NCI-H2107 (cell line): ENCODE measurements around the gene ADAM15.
A peak's percentile ranks its signal among the peaks of the same experiment; 100 is the strongest.

ENCODE experiments used
- DNase-seq: peaks from one replicate; lab custom pipeline; 2025; lab: John Stamatoyannopoulos, UW

The ADAM15 gene

DNA sequence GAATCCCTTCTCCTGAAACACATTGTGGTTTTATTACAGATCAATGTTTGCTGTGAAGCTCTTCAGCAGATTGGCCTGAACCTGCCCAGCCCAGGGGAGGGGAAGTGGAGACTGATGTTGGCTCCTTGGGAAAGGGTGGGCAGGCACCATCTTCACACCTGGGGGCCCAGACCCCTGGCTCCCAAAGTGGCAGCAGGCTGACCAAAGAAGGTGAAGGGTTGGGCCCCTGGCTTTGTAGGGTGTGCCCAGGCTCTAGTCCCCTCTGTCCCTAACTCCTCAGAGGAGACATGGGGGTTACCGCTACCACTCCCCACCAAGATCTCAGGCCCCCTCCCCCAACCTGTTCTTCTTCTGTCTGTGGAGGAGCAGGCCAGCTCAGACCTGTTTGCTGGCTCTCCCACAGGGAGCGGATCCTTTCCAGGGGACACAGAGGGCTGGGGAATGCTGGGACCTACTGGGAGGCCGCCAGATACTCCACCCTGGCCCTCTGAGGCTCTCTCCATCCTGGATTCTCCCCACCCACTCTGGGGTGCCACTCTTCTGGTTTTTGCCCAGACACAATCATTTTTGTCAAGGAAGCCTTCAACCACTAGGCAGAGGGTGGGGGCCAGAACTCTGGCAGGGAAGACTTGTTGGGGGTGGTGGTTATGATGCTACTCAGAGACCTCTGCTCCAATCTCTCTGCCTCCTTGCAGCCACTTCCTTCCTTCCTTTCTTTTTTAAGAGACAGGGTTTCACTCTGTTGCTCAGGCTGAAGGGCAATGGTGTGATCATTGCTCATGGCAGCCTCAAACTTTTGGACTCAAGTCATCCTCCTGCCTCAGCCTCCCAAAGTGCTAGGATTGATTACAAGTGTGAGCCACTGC, 22.5 kb downstream of the ADAM15 start:
- DNase-seq: no peak

DNA sequence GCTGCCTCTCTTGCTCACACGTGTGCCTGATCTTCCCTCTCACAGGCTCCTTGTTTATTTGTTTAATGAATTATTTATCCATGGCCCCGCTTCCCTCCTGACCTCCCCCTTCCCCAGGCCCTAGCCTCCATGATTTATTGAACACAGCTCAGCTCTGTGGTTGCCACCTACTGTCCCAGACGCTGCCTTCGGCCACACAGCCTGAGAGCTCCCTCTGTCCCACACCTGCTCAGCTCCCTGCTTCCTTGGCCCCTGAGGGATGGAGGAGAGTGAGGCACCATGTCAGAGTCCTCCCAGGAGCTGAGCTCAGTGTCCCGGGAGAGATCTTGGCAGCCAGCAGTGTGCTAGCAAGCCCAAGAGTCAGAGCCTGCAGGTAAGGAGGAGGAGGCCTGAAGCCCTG, 24.4 kb downstream of the ADAM15 start:
- DNase-seq: no peak

DNA sequence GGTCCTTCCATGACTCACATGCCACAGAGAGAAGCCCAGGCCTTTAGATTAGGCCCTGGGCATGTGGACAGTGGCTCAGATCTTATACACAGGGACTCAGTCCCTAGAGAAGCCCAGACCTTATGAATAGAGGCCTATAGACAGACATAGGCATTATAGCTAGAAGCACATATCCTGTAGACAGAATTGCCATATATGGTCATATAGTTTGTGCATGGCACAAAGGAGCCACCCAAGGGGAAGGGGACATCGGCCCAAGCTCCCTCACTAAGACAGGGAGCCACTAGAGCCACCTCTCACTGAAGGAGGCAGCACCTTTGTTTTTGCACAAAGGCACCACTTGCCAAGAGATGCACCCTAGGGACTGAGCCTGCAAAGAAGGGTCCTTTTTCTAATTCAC, 25.3 kb downstream of the ADAM15 start:
- DNase-seq: no peak

DNA sequence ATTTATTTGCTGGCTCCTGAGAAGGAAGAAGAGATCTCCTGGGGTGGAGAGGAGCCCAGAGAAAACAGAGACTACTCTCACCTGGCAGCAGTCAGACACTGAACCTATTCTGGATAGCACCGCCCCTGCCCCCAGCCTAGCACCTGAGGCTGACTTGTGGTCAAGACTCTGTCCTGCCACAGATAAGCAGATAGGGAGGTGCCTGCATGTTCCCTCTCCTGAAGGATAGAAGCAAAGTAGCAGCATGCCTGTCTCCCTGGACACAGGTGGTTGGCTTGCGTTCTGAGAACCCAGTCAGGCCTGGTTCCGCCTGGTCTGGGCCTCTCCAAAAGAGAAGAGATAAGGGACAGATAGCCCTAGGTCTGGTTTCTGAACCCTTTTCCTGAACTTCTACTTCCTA, 26.2 kb downstream of the ADAM15 start:
- peak; percentile 28 for DNase-seq

DNA sequence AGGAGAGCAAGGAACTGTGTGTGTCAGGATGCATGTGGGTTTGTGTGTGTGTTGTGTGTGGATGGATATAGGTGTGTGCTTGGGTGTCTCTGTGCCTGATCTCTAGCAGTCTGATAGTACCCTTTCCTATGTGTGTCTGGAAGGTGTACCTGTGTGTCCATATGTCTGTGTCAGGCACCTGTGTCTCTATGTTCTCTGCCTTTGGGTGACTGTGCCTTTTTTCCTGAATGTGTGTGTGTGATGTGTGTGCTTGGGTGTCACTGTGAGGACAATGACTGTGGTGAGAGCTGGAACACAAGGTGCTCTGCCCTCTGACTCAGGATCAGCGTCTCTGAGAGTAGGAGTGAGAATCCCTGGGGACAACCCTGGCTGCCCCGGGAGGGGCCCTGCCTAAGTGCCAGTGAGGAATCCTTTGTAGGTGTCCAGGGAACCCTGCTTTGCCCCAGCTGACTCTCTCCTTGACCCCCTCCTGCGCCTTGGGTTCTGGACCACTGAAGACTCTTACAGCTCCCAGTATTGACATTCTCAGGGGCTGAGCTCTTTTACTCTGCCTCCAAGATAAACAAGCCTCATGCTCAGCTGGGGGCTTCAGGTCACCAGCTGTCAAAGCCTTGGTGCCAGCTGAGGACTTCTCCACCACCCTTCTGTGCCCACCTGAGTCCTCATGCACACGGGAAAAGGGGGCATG, 26.8 kb downstream of the ADAM15 start:
- DNase-seq: no peak

DNA sequence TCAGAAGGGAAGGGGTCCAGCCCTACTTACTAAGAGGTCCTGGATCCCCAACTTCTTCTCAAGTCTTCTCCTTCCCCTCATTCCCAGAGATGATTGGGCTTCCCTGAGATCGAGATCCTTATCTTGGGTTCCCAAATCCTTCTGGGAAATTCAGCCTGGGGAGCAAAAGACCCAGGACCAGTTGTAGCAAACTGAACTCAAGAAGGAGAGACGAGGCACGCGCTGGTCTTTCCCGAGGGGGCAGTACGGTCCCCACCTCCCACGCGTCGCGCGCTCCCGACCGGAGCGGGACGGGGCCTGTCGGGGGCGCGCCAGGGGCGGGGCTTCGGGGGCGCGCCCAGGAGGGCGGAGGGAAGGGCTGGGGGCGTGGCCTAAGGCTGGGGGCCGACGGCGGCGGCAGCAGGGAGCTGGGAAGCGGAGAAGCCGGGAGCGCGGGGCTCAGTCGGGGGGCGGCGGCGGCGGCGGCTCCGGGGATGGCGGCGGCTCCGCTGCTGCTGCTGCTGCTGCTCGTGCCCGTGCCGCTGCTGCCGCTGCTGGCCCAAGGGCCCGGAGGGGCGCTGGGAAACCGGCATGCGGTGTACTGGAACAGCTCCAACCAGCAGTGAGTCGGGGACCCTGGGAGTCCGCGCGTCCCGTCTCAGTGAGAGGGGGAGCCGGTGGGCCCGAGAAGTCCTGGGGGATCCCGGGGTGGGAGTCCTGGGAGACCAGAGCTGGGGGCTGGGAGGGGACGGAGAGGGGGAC, 27.5 kb downstream of the ADAM15 start, which contains the start of gene EFNA3:
Gene EFNA3, plus strand, starts transcription at position 369 of the 741 bp plus-strand sequence. Its CDS starts 105 bp downstream, at position 474.
- no peak for DNase-seq

DNA sequence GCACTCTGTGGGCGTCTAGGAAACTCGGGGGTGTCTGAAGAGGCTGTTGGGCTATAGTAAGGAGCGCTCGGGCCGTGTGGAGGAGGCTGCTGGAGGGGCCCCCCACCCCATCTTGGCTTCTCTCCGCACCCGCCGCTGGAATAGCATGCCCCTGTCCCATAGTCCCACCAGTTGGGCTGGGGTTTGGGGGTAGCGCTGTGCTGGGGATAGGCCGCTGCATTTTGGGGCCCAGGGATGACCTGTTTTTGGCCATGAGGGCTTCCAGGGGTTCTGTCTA, 28.0 kb downstream of the ADAM15 start:
- DNase-seq: no peak

DNA sequence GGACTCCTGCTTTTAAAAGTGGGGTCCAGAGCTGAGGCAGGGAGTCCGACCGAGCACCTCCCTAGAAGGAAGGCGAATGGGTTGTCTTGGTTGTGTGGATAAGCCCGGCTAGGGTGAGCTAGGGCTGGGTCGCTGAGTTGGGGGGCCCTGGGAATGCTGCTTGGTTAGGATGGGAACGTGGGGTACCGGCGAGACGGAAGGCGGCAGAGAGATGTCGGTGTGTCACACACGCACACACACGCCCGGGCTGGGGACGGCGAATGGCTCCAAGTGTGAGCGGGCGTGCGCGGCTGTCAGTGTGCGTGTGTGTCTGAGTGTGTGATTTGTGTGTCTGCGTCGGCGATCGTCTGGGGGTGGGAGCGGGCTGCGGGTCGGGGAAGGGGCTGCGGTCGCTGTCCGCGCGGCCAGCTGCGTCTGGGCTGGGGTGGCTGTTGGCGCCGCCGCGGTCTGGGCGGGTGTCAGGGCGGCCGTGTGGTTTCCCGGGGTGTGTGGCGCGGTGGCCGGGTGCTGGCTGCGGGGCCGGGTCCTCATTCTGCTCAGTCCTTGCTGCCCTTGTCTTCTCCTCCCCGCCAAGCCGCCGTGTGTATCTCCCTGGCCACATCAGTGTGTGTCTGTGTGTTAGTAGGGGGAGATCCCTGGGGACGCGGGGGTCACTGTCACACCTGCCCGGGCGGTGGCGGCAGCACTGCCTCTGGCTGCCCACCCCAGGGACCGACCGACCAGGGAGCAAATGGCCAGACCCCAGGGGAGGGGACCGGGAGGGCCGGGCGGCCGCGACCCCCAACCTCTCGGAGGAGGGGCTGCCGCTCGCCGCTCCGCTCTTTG, 28.6 kb downstream of the ADAM15 start:
- no peak for DNase-seq

DNA sequence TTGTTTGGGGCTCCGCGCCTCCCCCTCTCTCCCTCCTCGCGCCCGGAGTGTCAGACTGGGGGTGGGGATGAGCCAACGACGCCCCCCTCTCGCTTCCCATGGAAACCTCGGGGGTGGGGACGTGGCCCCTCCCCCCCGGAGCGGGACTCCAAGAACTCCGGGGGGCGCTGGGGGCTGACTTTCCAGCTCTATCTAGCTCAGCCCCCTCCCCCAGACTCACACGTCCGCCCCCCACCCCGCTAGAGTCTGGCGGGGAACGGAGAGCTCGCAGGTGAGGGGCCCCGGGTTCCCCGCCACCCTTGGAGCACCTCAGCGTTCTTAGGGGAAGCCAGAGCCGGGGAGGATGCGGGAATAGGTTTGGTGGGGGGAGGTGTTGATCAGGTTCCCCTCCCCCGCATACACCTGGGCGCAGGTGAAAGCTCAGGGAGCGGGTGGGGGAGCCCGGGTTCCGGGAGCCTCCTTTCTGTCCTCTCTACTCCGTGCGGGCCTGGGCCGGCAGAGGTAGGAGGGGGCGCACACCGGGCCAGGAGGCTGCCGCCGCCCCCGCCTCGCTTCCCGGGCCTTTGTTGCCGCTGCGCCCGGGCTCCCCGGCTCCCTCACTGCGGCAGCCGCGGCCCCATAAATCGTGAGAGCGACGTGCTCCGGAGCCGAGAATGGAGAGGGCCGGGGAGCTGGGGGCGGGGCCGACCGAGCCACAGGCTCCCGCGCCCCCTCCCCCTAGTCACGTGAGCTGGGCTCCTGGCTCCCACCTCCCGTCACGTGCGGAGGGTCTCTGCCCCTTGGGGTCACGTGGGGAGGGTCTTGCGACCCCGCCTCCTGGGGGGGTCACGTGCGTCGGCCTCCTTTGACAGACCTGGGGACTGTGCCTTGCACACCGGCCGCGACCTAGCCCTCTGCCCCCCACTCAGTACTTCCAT, 29.5 kb downstream of the ADAM15 start:
- peak; percentile 45 for DNase-seq

DNA sequence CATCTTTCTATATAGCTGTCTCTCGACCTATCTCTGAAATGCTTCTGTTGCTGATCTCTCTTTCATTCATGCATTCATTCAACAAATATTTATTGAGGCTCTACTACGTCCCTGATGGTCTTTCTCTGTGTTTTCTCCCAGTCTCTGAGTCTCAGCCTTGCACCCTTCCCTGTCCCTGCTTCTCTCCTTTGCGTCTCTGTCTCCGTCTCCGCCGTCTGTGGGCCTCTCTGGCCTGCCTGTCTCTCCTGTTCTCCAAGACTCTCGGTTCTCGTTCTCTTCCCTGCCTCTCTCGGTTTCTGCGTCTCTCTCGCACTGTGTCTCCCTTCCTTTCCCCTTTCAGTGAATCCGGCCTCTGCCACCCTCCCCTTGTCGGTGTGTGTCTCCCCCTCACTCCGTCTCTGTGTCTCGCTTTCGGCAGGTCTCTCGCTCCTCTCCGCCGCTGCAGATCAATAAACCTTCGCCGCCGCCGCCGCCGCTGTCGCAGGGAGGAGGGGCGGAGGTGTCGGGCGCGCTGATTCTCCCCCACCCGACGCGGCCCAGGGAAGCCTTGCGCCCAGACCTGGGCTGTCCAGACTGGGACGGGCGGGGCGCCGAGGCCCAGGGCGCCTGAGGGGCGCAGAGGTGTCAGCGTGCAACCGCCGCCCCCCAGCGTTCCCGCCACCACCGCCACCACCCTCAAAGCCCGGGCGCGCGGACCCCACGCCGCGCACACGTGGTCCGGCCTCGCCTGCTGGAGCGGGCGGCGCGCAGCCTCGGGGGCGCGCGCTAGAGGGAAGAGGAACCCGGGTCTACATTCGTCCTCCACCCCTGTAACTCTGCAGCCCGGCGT, 30.6 kb downstream of the ADAM15 start:
- no peak for DNase-seq

DNA sequence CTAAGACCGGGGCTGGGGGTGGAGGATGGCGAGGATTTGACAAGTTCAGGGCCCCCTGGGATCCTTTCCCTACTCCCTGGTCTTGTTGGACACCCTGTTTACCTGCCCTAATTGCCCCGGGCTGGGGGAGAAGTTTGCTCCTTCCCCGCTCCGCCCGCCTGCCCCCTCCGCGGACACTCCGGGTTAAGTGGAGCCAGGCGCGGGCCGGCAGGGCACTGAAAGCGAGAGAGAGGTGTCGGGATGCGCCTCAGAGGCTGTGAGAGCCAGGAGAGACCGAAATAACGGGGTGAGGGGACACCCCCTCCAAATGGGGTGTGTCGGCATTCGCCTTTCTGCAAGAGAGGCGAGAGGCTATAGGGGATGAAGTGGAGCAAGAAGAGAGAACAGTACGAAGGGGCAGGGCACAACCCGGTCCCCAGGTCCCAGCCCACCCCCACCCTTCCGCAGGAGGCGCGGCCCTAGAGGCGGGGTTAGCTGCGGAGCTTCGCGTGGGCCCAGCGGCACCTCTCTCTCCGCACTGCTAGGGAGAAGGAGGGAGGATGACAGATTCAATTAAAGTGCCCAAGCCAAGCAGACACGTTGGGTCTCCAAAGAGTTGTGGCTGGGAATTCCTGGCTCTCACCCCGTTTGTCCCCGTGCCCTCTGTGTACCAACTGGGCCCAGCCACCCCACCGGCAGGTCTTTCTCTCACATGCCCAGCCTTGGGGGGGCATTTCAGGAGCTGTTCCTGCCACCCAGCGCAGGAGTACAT, 31.4 kb downstream of the ADAM15 start:
- no peak for DNase-seq

DNA sequence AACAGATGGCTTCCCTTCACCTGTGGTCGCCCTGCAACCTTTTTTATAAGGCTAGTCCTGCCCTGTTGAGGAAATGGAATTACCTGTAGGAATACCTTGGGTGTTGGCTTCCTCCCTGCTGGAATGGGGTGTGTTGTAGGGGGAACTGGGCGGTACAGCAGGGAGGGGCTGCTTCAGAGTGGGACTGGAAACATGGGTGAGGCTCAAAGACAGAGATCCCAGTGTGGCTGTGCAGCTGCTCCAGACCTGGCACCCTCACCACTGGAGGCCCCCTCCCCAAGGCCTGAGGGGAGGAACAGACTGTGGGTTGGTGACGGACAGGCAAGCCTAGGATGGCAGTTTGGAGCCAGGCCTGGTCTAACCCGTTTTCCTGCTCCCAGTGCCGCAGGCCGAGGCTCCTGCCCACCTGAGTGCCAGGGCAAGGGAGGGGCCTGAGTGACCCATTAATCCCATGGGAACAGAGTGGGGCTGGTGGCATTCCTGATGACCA, 32.0 kb downstream of the ADAM15 start:
- DNase-seq: no peak

DNA sequence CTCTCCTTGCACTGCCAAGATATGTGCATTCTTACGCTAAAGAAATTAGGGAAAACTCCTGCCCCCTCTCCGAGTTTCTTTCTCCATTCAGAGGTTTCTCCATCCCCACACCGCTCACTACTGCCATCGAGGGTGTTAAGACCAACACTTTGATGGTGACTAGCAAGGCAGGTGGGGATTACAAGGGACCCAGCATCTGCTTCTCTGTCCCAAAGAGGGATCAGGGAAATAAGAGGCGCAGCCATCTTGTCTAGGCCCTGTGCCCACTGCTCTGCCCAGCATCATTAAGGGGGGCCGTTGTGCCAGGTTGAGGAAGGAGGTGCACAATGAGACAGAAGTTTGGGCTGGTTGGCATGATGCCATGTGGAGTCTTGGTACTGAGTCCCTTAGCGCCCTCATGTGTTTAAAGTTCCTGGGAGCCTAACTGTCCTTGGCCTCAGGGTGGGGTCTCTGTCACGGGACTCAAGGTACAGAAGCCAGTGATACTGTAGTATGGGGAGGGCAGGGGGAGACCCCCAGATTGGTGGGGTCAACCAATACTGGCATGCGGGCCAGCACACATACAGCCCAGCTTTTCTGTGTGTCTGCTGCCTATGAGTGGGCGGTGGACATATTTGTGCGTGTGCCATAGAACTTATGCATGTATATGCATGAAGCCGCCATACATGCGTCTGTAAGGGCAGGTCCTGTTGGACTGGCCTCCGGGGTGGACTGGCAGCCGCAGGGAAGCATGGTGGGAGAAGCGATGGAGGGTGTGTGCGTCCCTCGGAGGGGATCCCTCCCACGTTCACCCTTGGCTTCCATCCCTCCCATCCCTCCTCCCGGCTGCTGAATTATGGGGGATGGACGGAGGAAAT, 33.0 kb downstream of the ADAM15 start:
- DNase-seq: peak; percentile 49

DNA sequence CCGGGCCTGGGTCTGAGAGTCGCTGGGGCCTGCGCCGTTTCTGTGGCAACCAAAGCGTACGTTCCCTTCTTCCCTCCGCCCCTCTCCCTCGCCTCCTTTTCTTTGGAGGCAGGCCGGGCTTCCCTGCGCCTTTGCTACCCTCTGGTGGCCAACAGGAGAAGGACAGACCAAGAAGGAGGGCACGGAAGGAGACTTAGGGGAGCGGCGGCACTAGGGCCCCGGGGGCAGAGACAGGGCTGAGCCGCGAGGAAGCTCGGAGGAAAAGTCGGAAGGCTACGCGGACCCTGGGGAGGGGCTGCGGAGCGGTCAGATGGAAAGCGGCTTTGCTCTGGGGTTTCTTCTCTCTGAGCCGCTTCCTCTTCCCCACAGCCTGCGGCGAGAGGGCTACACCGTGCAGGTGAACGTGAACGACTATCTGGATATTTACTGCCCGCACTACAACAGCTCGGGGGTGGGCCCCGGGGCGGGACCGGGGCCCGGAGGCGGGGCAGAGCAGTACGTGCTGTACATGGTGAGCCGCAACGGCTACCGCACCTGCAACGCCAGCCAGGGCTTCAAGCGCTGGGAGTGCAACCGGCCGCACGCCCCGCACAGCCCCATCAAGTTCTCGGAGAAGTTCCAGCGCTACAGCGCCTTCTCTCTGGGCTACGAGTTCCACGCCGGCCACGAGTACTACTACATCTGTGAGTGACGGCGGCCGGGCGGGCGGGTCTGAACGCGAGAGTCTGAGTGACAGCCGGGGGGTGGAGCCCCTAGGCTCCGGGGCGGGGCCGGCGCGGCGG, 33.8 kb downstream of the ADAM15 start:
- DNase-seq: peak; percentile 91

DNA sequence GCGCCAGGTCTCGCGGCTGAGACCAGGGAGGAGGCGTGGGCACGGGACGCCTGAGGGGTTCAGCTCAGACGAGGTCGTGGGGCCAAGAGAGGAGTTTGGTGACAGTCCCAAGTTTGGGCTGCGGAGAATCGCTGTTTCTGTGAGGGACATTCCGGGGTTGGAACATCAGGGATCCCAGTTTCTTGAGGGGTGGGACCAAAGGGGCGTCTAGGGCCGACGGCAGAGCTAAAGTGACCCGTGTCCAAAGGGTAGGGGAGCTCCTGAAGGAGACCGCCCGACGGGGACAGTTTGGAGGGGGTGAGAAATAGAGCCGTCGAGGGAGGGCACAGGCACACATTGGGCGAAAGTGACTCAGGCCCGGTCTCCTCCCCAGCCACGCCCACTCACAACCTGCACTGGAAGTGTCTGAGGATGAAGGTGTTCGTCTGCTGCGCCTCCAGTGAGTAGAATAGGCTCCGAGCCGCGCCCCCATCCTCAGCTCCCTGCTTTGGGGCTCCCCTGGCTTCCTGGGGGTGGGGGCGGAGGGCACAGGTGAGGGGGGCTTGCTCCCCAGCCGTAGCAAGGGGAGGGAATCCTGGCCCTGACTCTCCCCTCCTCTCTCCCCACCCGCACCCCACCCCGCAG, 34.5 kb downstream of the ADAM15 start:
- no peak for DNase-seq

DNA sequence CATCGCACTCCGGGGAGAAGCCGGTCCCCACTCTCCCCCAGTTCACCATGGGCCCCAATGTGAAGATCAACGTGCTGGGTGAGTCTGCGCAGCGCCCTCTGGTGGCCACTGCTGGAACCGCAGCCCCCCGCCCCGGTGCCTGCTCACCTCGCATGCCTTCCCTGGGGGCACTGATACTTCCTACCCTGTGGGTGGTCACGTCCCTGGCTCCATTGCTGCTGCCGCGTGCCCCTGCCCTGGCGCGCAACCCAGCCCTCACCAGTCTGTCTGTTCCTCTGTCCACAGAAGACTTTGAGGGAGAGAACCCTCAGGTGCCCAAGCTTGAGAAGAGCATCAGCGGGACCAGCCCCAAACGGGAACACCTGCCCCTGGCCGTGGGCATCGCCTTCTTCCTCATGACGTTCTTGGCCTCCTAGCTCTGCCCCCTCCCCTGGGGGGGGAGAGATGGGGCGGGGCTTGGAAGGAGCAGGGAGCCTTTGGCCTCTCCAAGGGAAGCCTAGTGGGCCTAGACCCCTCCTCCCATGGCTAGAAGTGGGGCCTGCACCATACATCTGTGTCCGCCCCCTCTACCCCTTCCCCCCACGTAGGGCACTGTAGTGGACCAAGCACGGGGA, 35.1 kb downstream of the ADAM15 start:
- DNase-seq: no peak
